ENCODE results near the gene ARRDC2. TPM values are rescaled to one million over a fixed set of nuclear protein-coding genes. Genes with fewer than 3 reads are reported as not detected.
A peak's percentile ranks its signal among the peaks of the same experiment; 100 is the strongest.

ARRDC2 gene
- total RNA-seq, 4 donors from 2014 or later = 11.3 to 35.0 (median 28.5) TPM

- Histone ChIP-seq H3K36me3 (no peaks in the 10 kb centered on the region), H3K4me1 (peaks cover 16% of the 10 kb centered on the region), H3K27ac (no peak overlapping the region), H3K9me3 (no peaks in the 10 kb centered on the region), H3K27me3 (peaks cover 3% of the 10 kb centered on the region), H3K4me3 (no peak overlapping the region)
- TF ChIP-seq POLR2AphosphoS5 (IDR thresholded peaks at IDR 0.05) (no peak), CTCF (IDR thresholded peaks at IDR 0.05) (peak; percentile 94 to 98)
- 10% methylated on average over 6 of the region's 15 CpGs for WGBS
- peak; percentile 90 to 91 for DNase-seq (ENCODE audit: low spot score in 2 of 2)
These were observed 11.1 kb upstream of the ARRDC2 start for GRCh38 chr19:17996826-17997316.

GRCh38 chr19:17997969-17998826 lies 9.8 kb upstream of the ARRDC2 start:
- TF ChIP-seq EP300 (IDR thresholded peaks at IDR 0.05) (no peak), CTCF (IDR thresholded peaks at IDR 0.05) (peak in 1 of 2 donors; percentile 6), POLR2A (IDR thresholded peaks at IDR 0.05) (no peak)
- Histone ChIP-seq H3K9me3 (no peaks in the 10 kb centered on the region), H3K27me3 (peaks cover 2% of the 10 kb centered on the region), H3K27ac (no peak overlapping the region), H3K36me3 (no peaks in the 10 kb centered on the region), H3K4me3 (no peak overlapping the region), H3K4me1 (peaks cover 27% of the 10 kb centered on the region)
- DNase-seq (ENCODE audit: low spot score in 2 of 2) = no peak
- 71% methylated on average over 26 of the region's 41 CpGs for WGBS

- Histone ChIP-seq H3K27ac (no peak overlapping the region), H3K4me3 (no peak overlapping the region), H3K9me3 (no peaks in the 10 kb centered on the region), H3K36me3 (no peaks in the 10 kb centered on the region), H3K4me1 (peaks cover 28% of the 10 kb centered on the region), H3K27me3 (no peaks in the 10 kb centered on the region)
- DNase-seq (ENCODE audit: low spot score in 2 of 2) = no peak
- no peak for TF ChIP-seq EP300 (IDR thresholded peaks at IDR 0.05)
- TF ChIP-seq POLR2A (IDR thresholded peaks at IDR 0.05) = no peak
- TF ChIP-seq CTCF (IDR thresholded peaks at IDR 0.05) = no peak
- no peak for TF ChIP-seq POLR2AphosphoS5 (IDR thresholded peaks at IDR 0.05)
- no CpG with 5 or more reads among the region's 5 CpGs for WGBS
These were observed 9.2 kb upstream of the ARRDC2 start for GRCh38 chr19:17998827-17999150.

- H3K9me3 ChIP-seq = no peaks in the 10 kb centered on the region
- peak overlapping the region; percentile 81 for H3K27ac ChIP-seq
- no peak for DNase-seq (ENCODE audit: low spot score in 2 of 2)
- peaks cover 28% of the 10 kb centered on the region for H3K4me1 ChIP-seq
- H3K36me3 ChIP-seq = no peaks in the 10 kb centered on the region
- 63% methylated on average over 14 of the region's 21 CpGs for WGBS
- no peaks in the 10 kb centered on the region for H3K27me3 ChIP-seq
- no peak for TF ChIP-seq EP300 (IDR thresholded peaks at IDR 0.05)
- TF ChIP-seq CTCF (IDR thresholded peaks at IDR 0.05) = no peak
- TF ChIP-seq POLR2A (IDR thresholded peaks at IDR 0.05) = no peak
- no peak for TF ChIP-seq POLR2AphosphoS5 (IDR thresholded peaks at IDR 0.05)
- no peak overlapping the region for H3K4me3 ChIP-seq
These were observed 8.1 kb upstream of the ARRDC2 start for GRCh38 chr19:17999684-18000479.

GRCh38 chr19:18000480-18000914 lies 7.5 kb upstream of the ARRDC2 start:
- peaks cover 28% of the 10 kb centered on the region for H3K4me1 ChIP-seq
- WGBS = 31% methylated on average over 17 of the region's 17 CpGs
- TF ChIP-seq CTCF (IDR thresholded peaks at IDR 0.05) (no peak), POLR2AphosphoS5 (IDR thresholded peaks at IDR 0.05) (no peak), EP300 (IDR thresholded peaks at IDR 0.05) (no peak), POLR2A (IDR thresholded peaks at IDR 0.05) (no peak)

More at GRCh38 chr19:18000480-18000914, 7.5 kb upstream of the ARRDC2 start:
- no peaks in the 10 kb centered on the region for H3K27me3 ChIP-seq
- H3K9me3 ChIP-seq = no peaks in the 10 kb centered on the region
- no peaks in the 10 kb centered on the region for H3K36me3 ChIP-seq
- peak overlapping the region; percentile 68 for H3K4me3 ChIP-seq
- peak overlapping the region; percentile 81 for H3K27ac ChIP-seq
- no peak for DNase-seq (ENCODE audit: low spot score in 2 of 2)
